Natural killer cell (primary cell): ENCODE data around the gene HGF. TPM values are rescaled to one million over a fixed set of nuclear protein-coding genes. Genes with fewer than 3 reads are reported as not detected.
"Not testable (repeated sequence)": the region's sequence is repeated elsewhere in the genome, so short reads cannot be mapped to it uniquely, and the experiment has no call there.

Source experiments
- ATAC-seq, 3 donors: fragments of 150-1000 bp in 2 of 3; fragments of 200-7000 bp in 1 of 3; cut with Tn5 transposase; 1 replicate in 1 of 3; 2 replicates in 2 of 3; pipeline ENCODE4 v1.10.0; 2021; ENCODE audit warnings: mild to moderate bottlenecking in 2 of 3, moderate library complexity in 2 of 3
- DNase-seq, 2 donors: peaks; one replicate each; pipeline versions ENCODE4 v3.0.0 to v3.0.0-alpha.2; 2013 to 2021; ENCODE audit warnings: mixed read lengths in 1 of 2
- H3K27ac ChIP-seq: one replicate; pipeline ENCODE4 v1.5.1; 2013; ENCODE audit warnings: mild to moderate bottlenecking, low read length
- H3K27me3 ChIP-seq: one replicate; pipeline ENCODE4 v1.6.1; 2013; ENCODE audit warnings: low read length; ENCODE audit not compliant: control insufficient read depth, insufficient read depth
- H3K36me3 ChIP-seq: one replicate; pipeline ENCODE4 v1.6.1; 2013; ENCODE audit warnings: low read length; ENCODE audit not compliant: control insufficient read depth, insufficient read depth
- H3K4me1 ChIP-seq: one replicate; pipeline ENCODE4 v1.6.1; 2013; ENCODE audit warnings: low read length; ENCODE audit not compliant: control insufficient read depth, insufficient read depth
- H3K4me3 ChIP-seq: one replicate; pipeline ENCODE4 v1.5.1; 2013; ENCODE audit warnings: low read length
- H3K9me3 ChIP-seq: one replicate; pipeline ENCODE4 v1.6.1; 2013; ENCODE audit warnings: low read length; ENCODE audit not compliant: control insufficient read depth, insufficient read depth
- H3K27ac Mint-ChIP-seq, 2 donors: one replicate each; pipeline ENCODE4 v1.8.0; 2022; ENCODE audit warnings: mild to moderate bottlenecking in 2 of 2, mixed read lengths in 2 of 2, moderate library complexity in 1 of 2
- H3K27me3 Mint-ChIP-seq, 2 donors: one replicate each; pipeline ENCODE4 v1.8.0; 2022; ENCODE audit warnings: low read depth in 2 of 2, mixed read lengths in 2 of 2
- H3K36me3 Mint-ChIP-seq: one replicate; pipeline ENCODE4 v1.8.0; 2022; ENCODE audit warnings: mixed read lengths
- H3K4me1 Mint-ChIP-seq, 2 donors: one replicate each; pipeline ENCODE4 v1.8.0; 2022; ENCODE audit warnings: mixed read lengths in 2 of 2
- H3K4me3 Mint-ChIP-seq: one replicate; pipeline ENCODE4 v1.8.0; 2022; ENCODE audit warnings: mild to moderate bottlenecking, moderate library complexity, mixed read lengths
- H3K9me3 Mint-ChIP-seq, 2 donors: one replicate each; pipeline ENCODE4 v1.8.0; 2022; ENCODE audit warnings: mixed read lengths in 2 of 2
- CTCF ChIP-seq: fragments of 200-600 bp; IDR thresholded peaks from one replicate; pipeline ENCODE4 v1.8.0; 2022; ENCODE audit warnings: antibody characterized with exemption
- WGBS: methylation state at CpG from one replicate; pipeline ENCODE4 v1.1.7; 2013; ENCODE audit warnings: missing lambda C conversion rate; ENCODE audit not compliant: insufficient coverage; 5-methylcytosine and 5-hydroxymethylcytosine counted together
- intact Hi-C: fragments of 100-400 bp; cut with micrococcal nuclease; formaldehyde crosslinking; loops from one replicate; pipeline ENCODE4 v1.14.2; 2022
- total RNA-seq, 4 donors: library from RNA; stranded (reverse); fragments of 120-200 nt in 1 of 4; gene quantifications; one replicate each; pipeline versions ENCODE4 v1.2.3 to v1.2.4, GENCODE V29; 2013 to 2022

Gene HGF
- 1 to 10 TPM in 1 of 3 donors, under 1 TPM in 2; 0.43 to 7.4 (median 0.94) TPM for total RNA-seq
- total RNA-seq (2013): 0.50 TPM

GRCh38 chr7:81769891-81770727 lies at the start of gene HGF:
TSS of gene HGF (minus strand) at chr7:81770047. CDS start at chr7:81769971, 76 bp downstream.
- no peaks in the 10 kb centered on the region for H3K9me3 ChIP-seq
- TF ChIP-seq CTCF: no peak
- H3K4me3 Mint-ChIP-seq: no peak within 1 kb of the TSS
- no peak within 1 kb of the TSS for H3K27ac ChIP-seq
- H3K4me1 Mint-ChIP-seq: no peaks in the 10 kb centered on the region
- H3K9me3 Mint-ChIP-seq: peaks cover 6 to 8% of the 10 kb centered on the region in 2 donors
- DNase-seq (no peak), ATAC-seq (no peak)
- no peaks in the 10 kb centered on the region for H3K36me3 ChIP-seq
- H3K27me3 Mint-ChIP-seq: no peaks in the 10 kb centered on the region
- no peak within 1 kb of the TSS for H3K27ac Mint-ChIP-seq
- 42% methylated on average over 13 of the region's 15 CpGs for whole genome bisulfite sequencing
- no peaks in the 10 kb centered on the region for H3K4me1 ChIP-seq
- no peak within 1 kb of the TSS for H3K4me3 ChIP-seq
- no peaks in the 10 kb centered on the region for H3K36me3 Mint-ChIP-seq
- H3K27me3 ChIP-seq: no peaks in the 10 kb centered on the region
- intact Hi-C loops: loop anchor here (10.0 kb wide), 1 partner anchor 55 kb away; no protein-coding TSS in a partner anchor

- H3K27me3 Mint-ChIP-seq: no peaks in the 10 kb centered on the region
- DNase-seq (no peak), ATAC-seq (no peak)
- intact Hi-C loops: no loop called here
- Histone ChIP-seq H3K9me3 (peaks cover 3% of the 10 kb centered on the region), H3K27me3 (no peaks in the 10 kb centered on the region), H3K27ac (no peak overlapping the region), H3K4me3 (no peak overlapping the region), H3K4me1 (no peaks in the 10 kb centered on the region), H3K36me3 (no peaks in the 10 kb centered on the region)
- H3K36me3 Mint-ChIP-seq: no peaks in the 10 kb centered on the region
- no peak overlapping the region for H3K4me3 Mint-ChIP-seq
- H3K27ac Mint-ChIP-seq: no peak overlapping the region
- no peaks in the 10 kb centered on the region for H3K4me1 Mint-ChIP-seq
- 81% methylated on average over 3 of the region's 3 CpGs for WGBS
- TF ChIP-seq CTCF: no peak
- H3K9me3 Mint-ChIP-seq: peaks cover 3 to 5% of the 10 kb centered on the region in 2 donors
Observed at GRCh38 chr7:81816312-81816711, 46.5 kb upstream of the HGF start.

- H3K4me3 Mint-ChIP-seq, H3K4me3 ChIP-seq, DNase-seq, H3K27ac ChIP-seq, H3K27ac Mint-ChIP-seq, intact Hi-C loops, H3K9me3 Mint-ChIP-seq, H3K4me1 ChIP-seq, H3K4me1 Mint-ChIP-seq, H3K36me3 ChIP-seq, H3K27me3 ChIP-seq, H3K27me3 Mint-ChIP-seq, H3K9me3 ChIP-seq, H3K36me3 Mint-ChIP-seq: not testable (repeated sequence)
- peak in 1 of 3 donors; percentile 44 for ATAC-seq
- 88% methylated on average over 1 of the region's 3 CpGs for WGBS
Observed at GRCh38 chr7:81812866-81813476, 43.1 kb upstream of the HGF start.
